Stimulated activated CD8-positive, alpha-beta memory T cell treated with anti-CD3 and anti-CD28 coated beads, Interleukin-7, amount 100 ng/mL, for 1 hour (primary cell): ENCODE data around the gene DCUN1D5.

Experiments used
- DNase-seq, 2 donors: peaks; one replicate each; pipeline ENCODE4 v3.0.0-alpha.2; 2020; ENCODE audit warnings: low read depth in 2 of 2

DCUN1D5 gene

GRCh38 chr11:103091801-103092524, at the start of gene DCUN1D5:
DCUN1D5 (minus strand) TSS chr11:103092160; CDS start chr11:103091872, 288 bp downstream.
- DNase-seq = peak; percentile 89 to 94

GRCh38 chr11:103125462-103125861, 33.5 kb upstream of the DCUN1D5 start:
- DNase-seq = no peak

GRCh38 chr11:103114836-103115235, 22.9 kb upstream of the DCUN1D5 start:
- no peak for DNase-seq

GRCh38 chr11:103112364-103112763, 20.4 kb upstream of the DCUN1D5 start:
- no peak for DNase-seq

GRCh38 chr11:103111400-103111799, 19.4 kb upstream of the DCUN1D5 start:
- DNase-seq = no peak

- no peak for DNase-seq
Observed at GRCh38 chr11:103110391-103110790, 18.4 kb upstream of the DCUN1D5 start.

- no peak for DNase-seq
Observed at GRCh38 chr11:103109818-103110388, 17.9 kb upstream of the DCUN1D5 start.

GRCh38 chr11:103108933-103109817, 17.2 kb upstream of the DCUN1D5 start, which contains the start of gene DYNC2H1:
DYNC2H1 (plus strand) TSS chr11:103109426; CDS start chr11:103109575, 149 bp downstream.
- peak; percentile 70 to 78 for DNase-seq

GRCh38 chr11:103097279-103097678, 5.3 kb upstream of the DCUN1D5 start:
- no peak for DNase-seq

- no peak for DNase-seq
Observed at GRCh38 chr11:103091064-103091800, 728 bp downstream of the DCUN1D5 start.

GRCh38 chr11:103086461-103086860, 5.5 kb downstream of the DCUN1D5 start:
- DNase-seq = no peak

- DNase-seq = no peak
Observed at GRCh38 chr11:103085758-103086365, 6.1 kb downstream of the DCUN1D5 start.

GRCh38 chr11:103079833-103080232, 12.1 kb downstream of the DCUN1D5 start:
- DNase-seq = no peak

GRCh38 chr11:103078710-103079109, 13.2 kb downstream of the DCUN1D5 start:
- no peak for DNase-seq

GRCh38 chr11:103077554-103077953, 14.4 kb downstream of the DCUN1D5 start:
- DNase-seq = no peak

GRCh38 chr11:103076361-103076760, 15.6 kb downstream of the DCUN1D5 start:
- DNase-seq = no peak

GRCh38 chr11:103071008-103071407, 21.0 kb downstream of the DCUN1D5 start:
- no peak for DNase-seq

- DNase-seq = no peak
Observed at GRCh38 chr11:103070142-103070541, 21.8 kb downstream of the DCUN1D5 start.

- no peak for DNase-seq
Observed at GRCh38 chr11:103069367-103069766, 22.6 kb downstream of the DCUN1D5 start.

- no peak for DNase-seq
Observed at GRCh38 chr11:103067118-103067517, 24.8 kb downstream of the DCUN1D5 start.

GRCh38 chr11:103061656-103062055, 30.3 kb downstream of the DCUN1D5 start:
- no peak for DNase-seq
